ENCODE data around the gene CNTROB.

Gene CNTROB

GRCh38 chr17:7992516-7992915 lies 60.5 kb downstream of the CNTROB start:
- Mint-ChIP-seq H3K27me3 (peaks cover 35% of the 10 kb centered on the region), H3K4me1 (peaks cover 38% of the 10 kb centered on the region), H3K27ac (no peak overlapping the region), H3K36me3 (no peaks in the 10 kb centered on the region), H3K4me3 (peak overlapping the region; percentile 7), H3K9me3 (no peaks in the 10 kb centered on the region)
- CTCF ChIA-PET: interaction anchor here (0.9 to 1.5 kb wide), 6 partner anchors 47 to 248 kb away, joined by 3 to 4 read pairs (median 4); partner anchors contain the start of gene CNTROB
- DNase-seq: no peak

- CTCF ChIA-PET: interaction anchor here (0.9 to 1.5 kb wide), 6 partner anchors 47 to 248 kb away, joined by 3 to 4 read pairs (median 3); no protein-coding TSS in a partner anchor
- no peak overlapping the region for H3K4me3 Mint-ChIP-seq
- DNase-seq: peak; percentile 33
These were observed 60.9 kb downstream of the CNTROB start for GRCh38 chr17:7992924-7993323.

GRCh38 chr17:7993972-7994589 lies 62.1 kb downstream of the CNTROB start:
- H3K4me1 Mint-ChIP-seq: peaks cover 33% of the 10 kb centered on the region
- H3K36me3 Mint-ChIP-seq: no peaks in the 10 kb centered on the region
- no peaks in the 10 kb centered on the region for H3K9me3 Mint-ChIP-seq
- DNase-seq: no peak
- CTCF ChIA-PET: interaction anchor here (1.2 kb wide), 1 partner anchor 61 kb away, joined by 3 read pairs; no protein-coding TSS in a partner anchor
- peaks cover 48% of the 10 kb centered on the region for H3K27me3 Mint-ChIP-seq
- no peak overlapping the region for H3K4me3 Mint-ChIP-seq
- no peak overlapping the region for H3K27ac Mint-ChIP-seq

More at GRCh38 chr17:7992924-7993323, 60.9 kb downstream of the CNTROB start:
- peaks cover 37% of the 10 kb centered on the region for H3K27me3 Mint-ChIP-seq
- peaks cover 38% of the 10 kb centered on the region for H3K4me1 Mint-ChIP-seq
- H3K36me3 Mint-ChIP-seq: no peaks in the 10 kb centered on the region
- no peak overlapping the region for H3K27ac Mint-ChIP-seq
- H3K9me3 Mint-ChIP-seq: no peaks in the 10 kb centered on the region

- CTCF ChIA-PET: interaction anchor here (2.3 kb wide), 1 partner anchor 252 kb away, joined by 10 read pairs; no protein-coding TSS in a partner anchor
- H3K36me3 Mint-ChIP-seq: no peaks in the 10 kb centered on the region
- no peak overlapping the region for H3K4me3 Mint-ChIP-seq
- no peak for DNase-seq
- peaks cover 20% of the 10 kb centered on the region for H3K4me1 Mint-ChIP-seq
- H3K9me3 Mint-ChIP-seq: no peaks in the 10 kb centered on the region
- H3K27ac Mint-ChIP-seq: no peak overlapping the region
- H3K27me3 Mint-ChIP-seq: peaks cover 58% of the 10 kb centered on the region
These were observed 63.7 kb downstream of the CNTROB start for GRCh38 chr17:7995724-7996123.

GRCh38 chr17:7997186-7997585 lies 65.2 kb downstream of the CNTROB start:
- peaks cover 68% of the 10 kb centered on the region for H3K27me3 Mint-ChIP-seq
- CTCF ChIA-PET: interaction anchor here (0.6 to 2.3 kb wide), 21 partner anchors 21 to 266 kb away, joined by 3 to 10 read pairs (median 3); partner anchors contain the start of genes KDM6B and NAA38
- peak; percentile 73 for DNase-seq
- H3K4me1 Mint-ChIP-seq: peaks cover 14% of the 10 kb centered on the region
- no peak overlapping the region for H3K4me3 Mint-ChIP-seq
- no peak overlapping the region for H3K27ac Mint-ChIP-seq
- no peaks in the 10 kb centered on the region for H3K9me3 Mint-ChIP-seq
- H3K36me3 Mint-ChIP-seq: no peaks in the 10 kb centered on the region

Data from activated naive CD4-positive, alpha-beta T cell treated with anti-CD3 and anti-CD28 coated beads, Interleukin-2, amount 10 ng/mL, durations not matched to agents 7 days and 5 days (primary cell).